GM18873 (cell line): ENCODE results near the gene HYOU1.
"Not testable (repeated sequence)": the region's sequence is repeated elsewhere in the genome, so short reads cannot be mapped to it uniquely, and the experiment has no call there.

ENCODE experiments used
- ATAC-seq: cut with Tn5 transposase; IDR thresholded peaks from one replicate; pipeline ENCODE4 v1.9.1; 2021; ENCODE audit warnings: mild to moderate bottlenecking, moderate library complexity, moderate number of reproducible peaks; ENCODE audit not compliant: unreplicated experiment, low FRiP score

The HYOU1 gene

DNA sequence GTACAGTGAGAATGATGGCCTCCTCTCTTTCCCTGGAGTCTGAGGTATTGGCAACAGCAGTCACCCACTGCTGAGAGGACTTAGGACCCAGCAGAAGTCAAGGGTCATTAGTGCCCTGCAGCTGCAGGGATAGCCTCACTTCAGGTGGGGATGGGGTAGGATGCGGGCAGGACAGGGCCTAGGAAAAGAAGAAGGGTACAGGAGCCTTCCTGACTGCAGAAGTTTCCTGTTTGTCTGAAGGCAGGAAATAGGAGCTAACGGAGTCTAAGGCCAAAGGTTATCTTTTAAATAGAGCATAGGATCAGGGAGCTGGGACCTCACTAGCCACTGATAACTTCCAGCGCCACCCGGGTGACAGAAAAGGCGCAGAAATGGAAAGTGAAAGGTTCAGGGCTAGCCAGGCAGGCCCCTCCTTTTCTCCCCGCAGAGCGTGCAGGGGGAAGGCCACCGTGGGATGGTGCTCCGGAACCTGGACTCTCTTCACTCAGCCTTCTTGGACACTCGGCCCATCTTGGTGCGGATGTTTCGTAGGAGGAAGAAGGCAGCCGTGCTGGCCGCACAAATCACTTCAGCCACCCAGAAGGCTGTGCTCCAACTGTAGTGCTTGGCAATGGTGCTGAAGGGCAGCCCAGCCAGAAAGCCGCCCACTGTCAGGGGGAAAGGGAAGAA is 32.4 kb downstream of the HYOU1 start:
- no peak for ATAC-seq

DNA sequence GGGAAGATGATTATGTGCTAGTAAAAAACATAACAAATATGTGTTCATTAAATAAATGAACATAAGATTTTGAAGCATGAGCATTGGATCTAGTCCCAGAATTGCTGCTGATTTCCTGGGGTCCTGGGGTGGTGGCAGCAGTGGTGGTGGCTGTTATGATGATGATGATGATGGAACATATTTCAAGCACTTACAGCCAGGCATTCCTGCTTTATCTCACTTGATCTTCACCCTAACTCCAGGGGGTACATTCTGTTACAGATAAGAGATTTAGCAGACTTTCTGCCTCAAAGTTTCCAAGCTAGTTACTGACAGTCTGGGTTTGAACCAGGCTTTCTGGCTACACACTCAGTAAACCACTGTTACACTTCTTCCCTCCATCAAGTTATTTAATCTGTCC is 33.3 kb downstream of the HYOU1 start:
- ATAC-seq: no peak

DNA sequence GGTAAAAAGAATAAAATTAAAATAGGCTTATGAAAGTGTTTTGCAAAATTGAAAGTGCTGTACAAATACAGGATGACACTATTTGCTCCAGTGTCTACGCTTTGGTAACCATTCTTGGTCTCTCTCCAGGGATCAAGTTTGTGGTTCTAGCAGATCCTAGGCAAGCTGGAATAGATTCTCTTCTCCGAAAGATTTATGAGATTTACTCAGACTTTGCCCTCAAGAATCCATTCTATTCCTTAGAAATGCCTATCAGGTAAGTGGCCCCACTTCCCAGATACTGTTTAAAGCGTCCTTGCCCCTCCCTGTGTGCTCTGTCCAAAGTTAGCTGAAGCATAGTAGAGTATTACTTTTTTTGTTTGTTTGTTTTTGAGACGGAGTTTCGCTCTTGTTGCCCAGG is 35.4 kb downstream of the HYOU1 start:
- ATAC-seq: no peak

DNA sequence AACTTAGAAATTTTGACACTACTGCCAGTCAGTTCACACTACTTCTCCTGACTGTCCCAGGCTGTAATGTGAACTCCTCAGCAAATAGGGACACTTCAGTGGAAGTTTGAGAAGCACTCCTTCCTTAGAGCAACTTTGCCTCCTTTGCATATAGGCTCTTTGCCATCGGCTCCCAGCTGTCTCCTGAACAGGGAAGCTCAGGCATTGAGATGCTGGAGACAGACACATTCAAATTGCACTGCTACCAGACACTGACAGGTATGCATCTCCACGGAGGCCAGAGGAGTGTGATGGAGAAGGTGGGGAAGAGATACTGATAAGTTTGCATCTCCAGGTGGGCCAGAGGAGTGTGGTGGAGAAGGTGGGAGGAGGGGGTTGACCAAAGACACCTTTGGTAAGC is 37.0 kb downstream of the HYOU1 start:
- ATAC-seq: no peak

DNA sequence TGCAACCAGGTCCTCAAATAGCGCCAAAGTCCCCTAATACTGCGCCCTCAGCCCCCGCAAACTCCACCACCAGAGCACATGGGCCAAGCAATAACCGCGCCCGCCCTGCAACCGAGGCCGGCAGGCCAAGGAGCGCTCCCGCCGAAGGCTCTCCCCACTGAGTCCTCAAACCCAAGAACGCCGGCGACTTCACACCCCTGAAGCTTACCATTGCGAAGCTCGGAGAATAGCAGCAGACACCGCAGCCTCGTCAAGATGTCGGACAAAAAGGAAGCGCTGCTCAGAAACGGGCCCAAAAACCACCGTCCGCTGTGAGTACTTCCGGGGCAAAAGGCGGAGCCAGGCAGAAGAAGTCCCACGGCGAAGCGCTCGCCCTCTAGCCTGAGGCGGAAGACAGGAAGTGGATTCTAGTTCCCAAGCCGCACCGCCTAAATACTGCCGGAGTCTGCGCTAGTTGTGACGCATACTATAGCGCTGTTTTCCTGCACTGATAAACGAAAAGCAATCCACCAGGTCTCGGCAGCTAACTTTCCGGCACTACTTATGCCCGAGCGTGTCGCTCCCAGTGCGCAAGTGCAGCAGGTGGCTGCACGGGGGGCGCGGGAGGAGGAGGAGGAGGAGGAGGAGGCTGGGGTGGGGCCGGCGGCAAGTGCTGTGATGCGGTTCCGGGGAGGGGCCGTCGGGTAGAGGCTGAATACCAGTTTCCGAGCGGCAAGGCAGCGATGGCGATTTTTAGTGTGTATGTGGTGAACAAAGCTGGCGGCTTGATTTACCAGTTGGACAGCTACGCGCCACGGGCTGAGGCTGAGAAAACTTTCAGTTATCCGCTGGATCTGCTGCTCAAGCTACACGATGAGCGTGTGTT is 38.7 kb downstream of the HYOU1 start, which contains the start of the genes RPS25 and TRAPPC4:
Gene RPS25, minus strand, starts transcription at position 270 of the 865 bp plus-strand sequence. Its CDS starts 59 bp downstream, at position 211.
Gene TRAPPC4, plus strand, starts transcription at position 693 of the 865 bp plus-strand sequence. Its CDS starts 30 bp downstream, at position 723.
- peak; percentile 83 for ATAC-seq

DNA sequence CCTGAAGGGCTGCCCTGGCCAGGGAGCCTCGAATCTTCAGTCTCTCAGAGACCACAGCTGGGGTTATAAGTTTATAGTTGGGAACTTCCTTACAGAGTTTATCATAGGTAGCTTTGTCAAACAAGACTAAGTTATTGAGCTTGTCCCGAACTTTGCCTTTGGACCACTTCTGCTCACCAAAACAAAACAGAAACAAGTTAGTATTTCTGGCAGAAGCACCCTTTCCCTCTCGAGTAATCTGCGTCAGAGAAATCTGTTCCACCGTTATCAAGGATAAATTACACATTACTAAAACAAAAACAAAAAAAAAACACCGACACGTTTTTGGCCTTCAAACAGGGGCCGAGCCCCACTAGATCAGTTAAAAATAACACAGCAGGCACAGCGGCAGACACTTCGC is 39.6 kb downstream of the HYOU1 start:
- ATAC-seq: not testable (repeated sequence)

DNA sequence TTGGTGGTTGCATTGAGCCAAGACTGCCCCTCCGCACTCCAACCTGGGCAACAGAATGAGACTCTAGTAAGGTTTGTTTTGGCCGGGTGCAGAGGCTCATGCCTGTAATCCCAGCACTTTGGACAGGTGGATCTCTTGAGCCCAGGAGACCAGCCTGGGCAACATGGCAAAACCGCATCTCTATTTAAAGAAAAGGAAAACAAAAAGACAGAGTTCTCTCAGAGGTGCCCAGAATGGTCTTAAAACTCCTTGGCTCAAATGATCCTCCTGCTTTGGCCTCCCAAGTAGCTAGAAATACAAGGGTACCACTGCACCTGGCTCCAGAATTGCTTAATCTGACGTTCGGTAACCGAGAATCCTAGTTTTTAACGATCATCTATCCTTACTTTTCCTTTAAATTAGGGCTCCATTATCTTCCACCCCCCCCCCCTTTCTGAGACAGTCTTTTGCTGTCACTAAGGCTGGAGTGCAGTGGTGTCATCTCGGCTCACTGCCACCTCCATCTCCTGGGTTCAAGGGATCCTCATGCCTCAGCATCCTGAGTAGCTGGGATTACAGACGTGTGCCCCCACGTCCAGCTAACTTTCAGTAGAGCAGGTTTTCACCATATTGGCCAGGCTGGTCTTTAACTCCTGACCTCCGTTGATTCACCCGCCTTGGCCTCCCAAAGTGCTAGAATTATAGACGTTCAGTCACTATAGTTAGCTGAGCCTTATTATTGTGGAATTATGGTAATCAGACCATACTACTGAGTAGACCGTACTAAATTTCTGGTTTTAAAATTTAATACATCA is 40.6 kb downstream of the HYOU1 start:
- ATAC-seq: no peak

DNA sequence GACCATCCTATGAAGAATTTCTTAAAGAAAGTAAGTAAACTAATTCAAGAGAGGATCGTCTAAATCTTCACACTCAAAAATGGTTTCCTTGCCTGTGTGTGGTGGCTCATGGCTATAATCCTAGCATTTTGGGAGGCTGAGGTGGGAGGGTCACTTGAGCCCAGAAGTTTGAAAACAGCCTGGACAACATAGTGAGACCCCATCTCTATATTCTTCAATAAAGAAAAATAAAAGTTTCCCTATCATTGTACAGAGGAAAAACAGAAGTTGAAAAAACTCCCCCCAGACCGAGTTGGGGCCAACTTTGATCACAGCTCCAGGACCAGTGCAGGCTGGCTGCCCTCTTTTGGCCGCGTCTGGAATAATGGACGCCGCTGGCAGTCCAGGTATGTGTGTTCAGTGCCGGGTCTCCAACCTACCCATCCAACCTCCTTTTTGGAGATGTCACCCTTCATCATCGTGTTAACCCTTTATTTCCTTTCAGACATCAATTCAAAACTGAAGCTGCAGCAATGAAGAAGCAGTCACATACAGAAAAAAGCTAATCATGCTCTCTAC is 41.9 kb downstream of the HYOU1 start:
- no peak for ATAC-seq

DNA sequence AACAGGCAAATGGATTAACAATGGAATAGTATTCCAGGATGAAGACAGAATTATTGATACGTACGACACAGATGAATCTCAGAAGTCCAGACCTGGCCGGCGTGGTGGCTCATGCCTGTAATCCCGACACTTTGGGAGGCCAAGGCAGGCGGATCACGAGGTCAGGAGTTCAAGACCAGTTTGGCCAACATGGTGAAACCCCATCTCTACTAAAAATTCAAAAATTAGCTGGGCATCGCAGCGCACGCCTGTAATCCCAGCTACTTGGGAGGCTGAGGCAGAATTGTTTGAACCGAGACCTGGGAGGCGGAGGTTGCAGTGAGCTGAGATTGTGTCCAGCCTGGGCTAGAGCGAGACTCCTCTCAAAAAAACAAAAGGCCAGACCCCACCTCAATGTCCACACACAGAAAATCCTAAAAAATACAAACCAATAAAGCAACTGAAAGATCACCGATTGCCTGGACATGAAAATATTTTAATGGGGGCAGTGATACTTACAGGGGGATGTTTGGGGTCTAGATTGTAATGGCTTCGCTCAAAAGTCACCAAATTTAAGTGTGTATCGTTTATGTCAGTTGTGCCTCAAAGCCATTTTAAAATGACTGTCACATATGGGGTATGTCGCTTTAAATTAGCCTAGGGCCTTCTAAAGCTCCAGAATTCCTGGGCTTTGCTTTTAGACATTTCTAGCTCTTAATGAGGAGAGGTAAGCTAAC is 42.6 kb downstream of the HYOU1 start:
- no peak for ATAC-seq

DNA sequence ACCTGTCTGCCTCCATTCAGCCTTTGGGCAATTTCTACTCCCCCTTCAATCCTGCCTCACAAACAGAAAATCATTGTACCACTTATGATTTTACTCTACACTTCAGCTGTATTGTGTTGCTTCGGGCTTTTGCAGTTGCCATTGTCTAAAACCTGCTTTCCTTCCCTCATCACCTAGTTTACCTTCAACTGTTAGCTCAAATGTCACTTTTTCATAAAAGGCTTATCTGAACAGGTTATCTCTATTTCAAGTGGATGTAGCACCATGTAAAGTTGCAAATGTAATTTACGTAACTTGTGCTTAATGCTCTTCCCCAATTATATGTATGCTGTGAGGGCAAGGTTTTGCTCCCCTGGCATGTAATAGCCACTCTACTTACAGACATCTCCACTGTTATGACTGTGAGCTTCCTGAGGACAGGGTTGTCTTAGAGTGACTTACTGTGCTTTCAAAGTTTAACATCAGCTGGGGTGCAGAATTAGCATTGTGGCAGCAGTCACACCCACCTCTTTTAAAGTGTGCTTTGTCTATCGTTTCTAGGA is 44.3 kb downstream of the HYOU1 start:
- no peak for ATAC-seq

DNA sequence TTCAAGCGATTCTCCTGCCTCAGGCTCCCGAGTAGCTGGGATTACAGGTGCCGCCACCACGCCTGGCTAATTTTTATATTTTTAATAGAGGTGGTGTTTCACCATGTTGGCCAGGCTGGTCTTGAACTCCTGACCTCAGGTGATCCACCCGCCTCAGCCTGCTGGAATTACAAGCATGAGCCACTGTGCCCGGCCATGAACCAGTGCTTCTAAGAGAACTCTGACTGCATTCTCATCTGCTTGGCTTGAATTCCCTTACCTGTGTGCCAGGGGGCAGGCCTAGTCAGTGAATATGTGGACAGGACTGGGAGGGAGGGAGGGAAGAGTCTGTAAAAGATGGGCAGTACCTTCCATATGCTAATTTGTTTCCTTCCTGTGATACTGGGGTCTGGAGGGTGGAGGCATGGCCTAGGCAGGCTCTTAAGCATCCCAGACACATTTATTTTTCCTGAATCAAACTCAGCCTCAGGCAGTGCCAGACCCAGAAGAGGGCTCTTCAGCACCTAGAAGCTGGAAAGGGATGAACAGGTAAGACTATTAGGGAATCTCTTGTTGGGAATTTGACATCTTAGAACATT is 45.4 kb downstream of the HYOU1 start:
- ATAC-seq: no peak

DNA sequence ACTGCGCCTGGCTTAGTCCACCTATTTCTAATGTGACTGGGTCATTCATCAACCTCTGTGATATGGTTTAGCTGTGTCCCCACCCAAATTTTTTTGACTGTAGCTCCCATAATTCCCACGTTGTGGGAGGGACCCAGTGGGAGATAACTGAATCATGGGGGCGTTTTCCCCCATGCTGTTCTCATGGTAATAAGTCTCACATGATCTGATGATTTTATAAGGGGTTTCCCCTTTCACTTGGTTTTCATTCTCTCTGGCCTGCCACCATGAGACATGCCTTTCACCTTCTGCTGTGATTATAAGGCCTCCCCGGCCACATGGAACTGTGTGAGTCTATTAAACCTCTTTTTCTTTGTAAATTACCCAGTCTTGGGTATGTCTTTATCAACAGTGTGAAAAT is 50.3 kb downstream of the HYOU1 start:
- no peak for ATAC-seq

DNA sequence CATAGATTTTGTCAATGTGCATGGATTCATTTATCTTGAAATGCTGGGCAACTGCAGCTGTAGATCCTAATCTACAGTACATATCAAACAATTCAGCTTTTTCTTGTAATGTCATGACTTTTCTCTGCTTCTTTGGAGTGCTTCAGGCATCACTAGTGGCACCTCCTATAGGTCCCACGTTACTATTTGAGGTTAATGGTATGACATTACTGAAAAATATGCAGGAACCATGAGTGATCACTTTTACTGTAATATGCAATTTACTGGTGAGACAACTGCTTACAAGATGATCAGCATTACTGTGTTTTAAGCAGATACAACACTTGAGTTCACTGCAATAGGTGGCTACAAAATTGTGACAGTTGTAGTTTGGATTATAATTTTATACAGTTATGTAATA is 56.1 kb downstream of the HYOU1 start:
- no peak for ATAC-seq

DNA sequence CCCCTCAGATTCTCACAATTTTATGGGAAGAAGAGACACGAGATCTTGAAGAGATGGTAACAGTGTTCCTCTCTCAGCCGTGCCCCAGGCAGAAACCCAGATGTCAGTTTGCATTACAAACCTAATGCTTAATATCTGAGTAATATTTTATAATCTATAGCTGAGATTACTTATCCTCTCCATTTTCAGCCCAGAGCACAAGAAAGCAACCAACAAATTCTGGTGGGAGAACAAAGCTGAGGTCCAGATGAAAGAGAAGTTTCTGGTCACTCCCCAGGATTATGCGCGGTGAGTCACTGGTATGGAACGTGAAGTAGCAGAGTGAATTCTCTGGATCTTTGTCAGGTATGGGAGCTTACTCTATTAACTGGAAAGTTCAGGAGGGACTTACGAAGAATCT is 58.2 kb downstream of the HYOU1 start:
- no peak for ATAC-seq

DNA sequence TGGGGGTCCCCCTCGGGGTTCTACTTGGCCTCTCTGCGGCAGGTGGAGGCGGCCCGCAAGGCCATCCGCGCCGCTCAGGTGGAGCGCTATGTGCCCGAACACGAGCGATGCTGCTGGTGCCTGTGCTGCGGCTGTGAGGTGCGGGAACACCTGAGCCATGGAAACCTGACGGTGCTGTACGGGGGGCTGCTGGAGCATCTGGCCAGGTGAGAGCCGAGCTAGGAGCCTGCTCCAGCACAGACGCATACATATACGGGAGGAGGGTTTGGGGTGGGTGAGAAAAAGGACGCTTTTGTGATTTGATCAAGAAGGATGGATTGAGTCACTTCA is 58.7 kb downstream of the HYOU1 start:
- peak; percentile 5 for ATAC-seq

DNA sequence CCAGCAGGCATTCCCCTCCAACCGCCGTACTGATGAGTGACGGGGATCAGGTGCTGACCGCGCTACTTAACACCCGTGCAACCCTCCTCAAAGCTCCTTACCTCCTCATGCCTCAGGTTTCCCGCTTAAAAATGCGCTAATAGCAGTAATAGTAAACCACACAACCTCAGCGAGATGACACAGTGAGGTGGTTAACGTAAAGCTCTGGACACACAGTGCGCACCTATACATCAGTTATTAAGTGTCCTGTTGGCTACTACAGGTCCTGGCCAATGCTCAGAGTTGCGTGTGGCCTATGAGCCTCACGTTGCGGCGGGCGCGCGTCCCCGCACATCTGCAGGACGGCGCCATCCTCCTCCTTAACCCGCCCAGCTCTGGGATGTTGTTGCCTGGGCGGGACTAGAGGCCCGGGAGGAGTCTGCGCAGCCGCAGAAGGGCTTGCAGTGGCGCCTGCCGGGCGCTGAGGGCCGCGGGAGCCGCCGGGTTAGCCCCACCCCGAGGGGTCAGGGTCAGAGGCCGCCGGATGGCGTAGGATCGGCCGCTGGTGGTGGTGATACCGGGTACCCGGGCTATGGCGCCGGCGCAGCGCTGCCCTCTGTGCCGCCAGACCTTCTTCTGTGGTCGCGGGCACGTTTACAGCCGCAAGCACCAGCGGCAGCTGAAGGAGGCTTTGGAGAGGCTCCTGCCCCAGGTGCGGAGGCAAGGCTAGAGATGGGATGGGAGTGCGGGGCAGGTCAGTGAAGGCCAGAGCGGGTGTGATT is 59.2 kb downstream of the HYOU1 start, which contains the start of gene CENATAC:
Gene CENATAC, plus strand, starts transcription at position 512 of the 761 bp plus-strand sequence. Its CDS starts 60 bp downstream, at position 572.
- ATAC-seq: peak; percentile 78

DNA sequence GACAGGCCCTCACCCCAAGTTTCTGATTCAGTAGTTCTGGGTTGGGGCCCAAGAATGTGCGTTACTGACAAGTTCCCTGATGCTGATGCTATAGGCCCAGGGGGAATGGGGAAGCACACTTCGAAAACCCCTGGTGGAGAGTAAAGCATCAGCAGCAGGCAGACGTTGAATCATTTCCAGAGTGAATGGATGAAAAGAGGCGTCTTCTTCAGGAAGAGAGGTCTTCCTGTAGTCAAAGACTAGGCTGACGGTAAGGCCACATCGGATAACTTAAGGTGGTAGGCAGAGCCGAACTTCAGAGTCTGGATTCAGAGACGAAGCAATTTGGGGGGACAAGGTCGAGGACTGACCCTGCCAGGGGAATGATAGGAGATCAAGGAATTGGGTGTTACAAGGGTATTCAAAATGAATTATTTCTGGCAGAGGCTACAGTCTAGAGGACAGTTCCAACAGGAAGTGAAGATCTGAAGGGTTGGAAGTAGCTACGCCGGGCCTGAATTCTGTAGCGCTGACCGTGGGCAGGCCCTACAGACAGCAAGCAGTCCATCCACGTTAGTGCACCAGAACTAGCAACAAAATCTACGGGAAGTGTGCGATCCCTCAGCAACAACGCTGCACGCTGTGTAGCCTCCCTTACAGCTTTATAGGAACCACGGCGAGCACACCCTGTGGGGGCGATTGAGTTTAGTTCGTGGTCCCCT is 59.9 kb downstream of the HYOU1 start:
- ATAC-seq: peak; percentile 11
